Ishikawa (cell line): Measurements from ENCODE around the gene KRT39.

Experiments
- EP300 ChIP-seq: IDR thresholded peaks from 2 replicates; pipeline ENCODE4 v1.6.1; 2012; ENCODE audit warnings: borderline replicate concordance
- REST ChIP-seq: IDR thresholded peaks from 2 replicates; pipeline ENCODE4 v1.6.1; 2012; ENCODE audit warnings: low read depth, mild to moderate bottlenecking
- TAF1 ChIP-seq: IDR thresholded peaks from 2 replicates; pipeline ENCODE4 v1.6.1; 2012; ENCODE audit warnings: low read depth, mild to moderate bottlenecking
- TCF12 ChIP-seq: IDR thresholded peaks from 2 replicates; pipeline ENCODE4 v1.6.1; 2012; ENCODE audit warnings: low read depth
- TEAD4 ChIP-seq: IDR thresholded peaks from 2 replicates; pipeline ENCODE4 v1.6.1; 2012
- USF1 ChIP-seq: IDR thresholded peaks from 2 replicates; pipeline ENCODE4 v1.6.1; 2012
- YY1 ChIP-seq: IDR thresholded peaks from 2 replicates; pipeline ENCODE4 v1.6.1; 2012; ENCODE audit warnings: low read depth

GRCh38 chr17:40984226-40984625 lies 17.5 kb upstream of the KRT39 start, which contains the start of gene KRT40:
- no peak for TF ChIP-seq TAF1
- no peak for TF ChIP-seq TEAD4
- no peak for TF ChIP-seq REST
- no peak for TF ChIP-seq USF1
- no peak for TF ChIP-seq YY1
- TF ChIP-seq EP300: no peak
- no peak for TF ChIP-seq TCF12
